K562 (cell line): ENCODE measurements around the gene CDK5R2. TPM values are rescaled to one million over a fixed set of nuclear protein-coding genes. Genes with fewer than 3 reads are reported as not detected.

Source experiments
- ATAC-seq: fragments of 200-7000 bp; cut with Tn5 transposase; 3 replicates; pipeline ENCODE4 v1.9.1; 2020; ENCODE audit warnings: moderate library complexity
- BruUV-seq: library from RNA; stranded (reverse); fragments of 400-500 nt; replicated peaks from 2 replicates; lab custom pipeline; 2021; lab: Mats Ljungman, UMichigan
- CTCF ChIA-PET: fragments of 300-600 bp; formaldehyde crosslinking; extraction: SDS; loops from one replicate; lab custom pipeline; 2021; ENCODE audit warnings: low intra/inter-chr PET ratio; lab: Yijun Ruan, JAX
- POLR2A ChIA-PET: fragments of 300-600, 350-650 bp; sonication (Branson Sonifier 250); formaldehyde crosslinking; extraction: SDS; loops from one replicate; lab custom pipeline; 2021; ENCODE audit warnings: antibody characterized with exemption, inconsistent platforms; lab: Yijun Ruan, JAX
- DNase-seq, 4 experiments: peaks; one replicate each; pipeline versions ENCODE4 v3.0.0 to v3.0.0-alpha.2; 2011 to 2018; ENCODE audit warnings: low spot score in 3 of 4, mixed read lengths in 3 of 4; ENCODE audit errors: extremely low read depth in 1 of 4
- FAIRE-seq: peaks from 2 replicates; lab custom pipeline; 2011; peaks lifted over from hg19 to GRCh38; lab: Jason Lieb, UNC
- H2AFZ ChIP-seq: 2 replicates; pipeline ENCODE4 v1.6.0; 2011; ENCODE audit warnings: low read depth, low read length, control low read depth, inconsistent platforms
- H3K27ac ChIP-seq: fragments of 200-600 bp; 3 replicates; pipeline ENCODE4 v1.8.0; 2011; ENCODE audit warnings: low read depth, mild to moderate bottlenecking, control low read depth, inconsistent platforms, low read length, moderate library complexity, mixed read lengths; ENCODE audit errors: extremely low read depth
- H3K27me3 ChIP-seq, 2 experiments: fragments of 300-600 bp in 1 of 2; 2 replicates in 1 of 2; 3 replicates in 1 of 2; pipeline versions ENCODE4 v1.6.0 to v1.8.0; 2011; ENCODE audit warnings: inconsistent platforms in 2 of 2, low read length in 2 of 2, mild to moderate bottlenecking in 1 of 2, mixed read lengths in 1 of 2, moderate library complexity in 1 of 2; ENCODE audit not compliant: control insufficient read depth in 2 of 2, insufficient read depth in 2 of 2
- H3K36me3 ChIP-seq: fragments of 300-600 bp; 3 replicates; pipeline ENCODE4 v1.8.0; 2011; ENCODE audit warnings: mild to moderate bottlenecking, low read length, inconsistent platforms; ENCODE audit not compliant: control insufficient read depth, insufficient read depth
- H3K4me1 ChIP-seq, 2 experiments: fragments of 200-600 bp in 1 of 2; replicated peaks in 1 of 2; 2 replicates in 1 of 2; 3 replicates in 1 of 2; pipeline versions ENCODE4 v1.5.1 to v1.8.0; 2011; ENCODE audit warnings: inconsistent platforms in 2 of 2, low read length in 2 of 2, mild to moderate bottlenecking in 1 of 2, mixed read lengths in 1 of 2, moderate library complexity in 1 of 2; ENCODE audit not compliant: control insufficient read depth in 2 of 2, insufficient read depth in 2 of 2
- H3K4me2 ChIP-seq: 2 replicates; pipeline ENCODE4 v1.6.1; 2011; ENCODE audit warnings: low read length, control low read depth, inconsistent platforms, mixed read lengths; ENCODE audit not compliant: insufficient read depth
- H3K4me3 ChIP-seq: fragments of 200-600 bp; sonication (generic), shearing (Covaris generic); 2 replicates; pipeline ENCODE4 v1.5.1; 2016; ENCODE audit warnings: control low read depth, inconsistent platforms
- H3K79me2 ChIP-seq: fragments of 200-600 bp; 3 replicates; pipeline ENCODE4 v1.8.0; 2011; ENCODE audit warnings: low read length, inconsistent platforms; ENCODE audit not compliant: control insufficient read depth, insufficient read depth
- H3K9ac ChIP-seq, 2 experiments: 2 replicates each; pipeline versions ENCODE4 v1.6.0 to v1.6.1; 2011; ENCODE audit warnings: low read depth in 2 of 2, low read length in 2 of 2, control low read depth in 1 of 2, inconsistent platforms in 1 of 2, mild to moderate bottlenecking in 1 of 2, mixed read lengths in 1 of 2; ENCODE audit not compliant: insufficient read depth in 1 of 2
- H3K9me1 ChIP-seq: one replicate; pipeline ENCODE4 v1.6.0; 2011; ENCODE audit warnings: inconsistent platforms, mild to moderate bottlenecking, low read length, moderate library complexity; ENCODE audit not compliant: control insufficient read depth, insufficient read depth
- H3K9me3 ChIP-seq: replicated peaks from 2 replicates; pipeline ENCODE4 v1.5.1; 2011; ENCODE audit warnings: low read depth, low read length, inconsistent platforms; ENCODE audit not compliant: control insufficient read depth, insufficient read depth
- H4K20me1 ChIP-seq: replicated peaks from 2 replicates; pipeline ENCODE4 v1.6.1; 2011; ENCODE audit warnings: low read length, inconsistent platforms, mixed read lengths; ENCODE audit not compliant: control insufficient read depth, insufficient read depth
- ADNP ChIP-seq: fragments of 200-800 bp; sonication (Bioruptor generic); IDR thresholded peaks from 2 replicates; pipeline ENCODE4 v1.6.1; 2016; ENCODE audit warnings: missing genetic modification characterization, missing compliant biosample characterization
- CHCHD3 ChIP-seq: fragments of 250-450 bp; sonication (Bioruptor Pico); IDR thresholded peaks from 2 replicates; pipeline ENCODE4 v2.1.2; 2022; ENCODE audit warnings: mild to moderate bottlenecking
- CHD4 ChIP-seq: fragments of 200-600 bp; sonication (generic); IDR thresholded peaks from 3 replicates; pipeline ENCODE4 v1.6.1; 2012; ENCODE audit warnings: low read depth, mild to moderate bottlenecking, mixed read lengths, low read length, inconsistent platforms; ENCODE audit not compliant: insufficient read depth, insufficient replicate concordance, poor library complexity, severe bottlenecking
- FOXK2 ChIP-seq, 2 experiments: fragments of 450-650 bp; IDR thresholded peaks in 1 of 2; conservative IDR thresholded peaks in 1 of 2; 2 replicates each; pipeline ENCODE4 v1.6.1; 2016; ENCODE audit warnings: low read depth in 2 of 2, mild to moderate bottlenecking in 1 of 2
- HNRNPLL ChIP-seq: fragments of 200-400 bp; formaldehyde crosslinking; IDR thresholded peaks from 2 replicates; pipeline ENCODE4 v1.6.1; 2017; ENCODE audit warnings: low read length, low read depth, mild to moderate bottlenecking; ENCODE audit not compliant: poor library complexity, severe bottlenecking
- JUND ChIP-seq, 2 experiments: IDR thresholded peaks; 2 replicates in 1 of 2; 3 replicates in 1 of 2; pipeline ENCODE4 v1.6.1; 2011; ENCODE audit warnings: borderline replicate concordance in 2 of 2, low read depth in 2 of 2, low read length in 2 of 2, improper control_type of control experiment in 1 of 2, missing biosample characterization in 1 of 2, missing genetic modification characterization in 1 of 2, missing genetic modification reagents in 1 of 2
- TAF7 ChIP-seq: fragments of 450-650 bp; IDR thresholded peaks from 2 replicates; pipeline ENCODE4 v1.6.1; 2016; ENCODE audit warnings: missing genetic modification characterization, missing compliant biosample characterization
- ZNF780A ChIP-seq: fragments of 250-450 bp; sonication (Bioruptor Pico); IDR thresholded peaks from 2 replicates; pipeline ENCODE4 v1.5.0; 2021; ENCODE audit warnings: mild to moderate bottlenecking
- ZSCAN32 ChIP-seq: fragments of 450-650 bp; formaldehyde crosslinking; IDR thresholded peaks from 2 replicates; pipeline ENCODE4 v1.4.0; 2020; ENCODE audit warnings: mild to moderate bottlenecking, moderate library complexity
- WGBS: fragments of 100-300 bp; shearing (Covaris generic); methylation state at CpG from one replicate; pipeline ENCODE4 v1.1.6; 2016; ENCODE audit warnings: low coverage, mixed read lengths; ENCODE audit not compliant: insufficient coverage; ENCODE audit errors: missing lambda C conversion rate; 5-methylcytosine and 5-hydroxymethylcytosine counted together
- in situ Hi-C: fragments of 300-500 bp; cut with MboI; formaldehyde crosslinking; loops from 4 replicates; pipeline ENCODE4 v1.15.0; 2018; ENCODE audit warnings: inconsistent platforms, mixed read lengths
- intact Hi-C: fragments of 100-400 bp; cut with micrococcal nuclease; formaldehyde crosslinking; loops from 2 replicates; pipeline ENCODE4 v1.14.2; 2022
- polyA plus RNA-seq, 8 experiments: library from polyadenylated mRNA; depleted of rRNA in 4 of 8; stranded (reverse) in 5 of 8; unstranded in 3 of 8; fragments of >200 nt; fragmentation: Nextera tagmentation in 2 of 8; fragmentation: Illumina TruSeq in 1 of 8; extraction: Ambion mirVana in 2 of 8; extraction: Trizol in 1 of 8; gene quantifications; 2 replicates each; pipeline versions ENCODE4 v1.2.1 to v1.2.3, GENCODE V29; 2011 to 2014; ENCODE audit warnings: inconsistent platforms in 1 of 8, missing spikeins in 1 of 8
- total RNA-seq, 7 experiments: library from RNA; depleted of rRNA in 6 of 7; stranded (reverse); fragments of >200 nt in 6 of 7; fragmentation: Illumina TruSeq in 2 of 7; extraction: Trizol in 2 of 7; gene quantifications; 2 replicates each; pipeline versions ENCODE4 v1.2.1 to v1.2.3, GENCODE V29; 2011 to 2021; ENCODE audit warnings: low replicate concordance in 1 of 7
- TF ChIP-seq, protein P1 (sequence below): fragments of 450-650 bp; IDR thresholded peaks from 2 replicates; pipeline ENCODE4 v1.6.1; 2018; ENCODE audit warnings: mild to moderate bottlenecking, low read depth; ENCODE audit not compliant: partially characterized antibody

The CDK5R2 gene
- total and polyA plus RNA-seq, 9 of the 15 experiments (the other 6 are each of a cell fraction or from before 2014, with no cell fraction given), result 0.09 TPM; not detected in 8

DNA sequence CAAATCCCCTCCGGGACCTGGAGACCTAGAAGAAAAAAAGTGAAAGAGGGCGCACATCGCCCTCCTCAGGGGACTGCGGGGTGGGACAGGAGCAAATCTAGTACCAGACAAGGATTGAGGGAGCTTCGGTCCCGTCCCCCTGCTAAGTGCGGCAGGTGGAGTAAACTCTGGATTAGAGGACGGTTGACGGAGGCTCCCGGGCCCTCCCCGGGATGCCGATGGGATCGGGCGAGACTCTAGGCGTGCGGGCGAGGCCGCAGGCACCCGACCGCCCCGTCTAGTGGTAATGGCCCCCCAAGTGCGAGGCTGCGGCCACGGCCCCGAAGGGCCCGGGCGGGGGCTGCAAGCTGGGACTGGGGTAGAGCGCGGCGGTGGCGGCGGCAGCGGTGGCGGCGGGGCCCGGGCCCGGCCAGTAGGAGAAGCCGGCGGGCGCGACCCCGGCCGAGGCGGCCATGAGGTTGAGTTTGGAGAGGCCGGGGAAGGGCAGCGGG lies 22.0 kb downstream of the CDK5R2 start:
- Histone ChIP-seq H2AFZ (no peak overlapping the region), H3K27ac (no peak overlapping the region), H3K27me3 (peaks cover 0 to 20% of the 10 kb centered on the region in 2 experiments; a peak in 2 of 5 replicates), H3K9me3 (no peaks in the 10 kb centered on the region), H3K4me1 (peaks cover 3 to 23% of the 10 kb centered on the region in 2 experiments; a peak in 3 of 5 replicates), H3K9ac (no peak overlapping the region), H3K9me1 (no peaks in the 10 kb centered on the region), H3K79me2 (no peaks in the 10 kb centered on the region), H3K36me3 (no peaks in the 10 kb centered on the region), H3K4me3 (no peak overlapping the region), H4K20me1 (no peaks in the 10 kb centered on the region), H3K4me2 (no peak overlapping the region)
- POLR2A ChIA-PET, result no interaction called here
- in situ Hi-C loops, result no loop called here
- CTCF ChIA-PET, result no interaction called here
- FAIRE-seq (no peak), DNase-seq (no peak), ATAC-seq (no peak)
- 70% methylated on average over 9 of the region's 46 CpGs for WGBS
- no peak for TF ChIP-seq CHD4
- no peak for TF ChIP-seq FOXK2 (conservative IDR thresholded peaks at IDR 0.05 in 1 of 2, IDR thresholded peaks at IDR 0.05 in 1 of 2; ENCODE audit: low read depth in 2 of 2)
- no peak for TF ChIP-seq CHCHD3
- TF ChIP-seq ZSCAN32, result no peak
- no peak for TF ChIP-seq HNRNPLL
- no peak for TF ChIP-seq JUND (IDR thresholded peaks at IDR 0.05; ENCODE audit: borderline replicate concordance, low read depth, low read length)
- no peak for TF ChIP-seq JUND (tag; IDR thresholded peaks at IDR 0.05; ENCODE audit: borderline replicate concordance, low read depth, low read length)
- no peak for TF ChIP-seq ADNP
- no peak for TF ChIP-seq ZNF780A (CRISPR knock-in tag)
- TF ChIP-seq, protein P1, sequence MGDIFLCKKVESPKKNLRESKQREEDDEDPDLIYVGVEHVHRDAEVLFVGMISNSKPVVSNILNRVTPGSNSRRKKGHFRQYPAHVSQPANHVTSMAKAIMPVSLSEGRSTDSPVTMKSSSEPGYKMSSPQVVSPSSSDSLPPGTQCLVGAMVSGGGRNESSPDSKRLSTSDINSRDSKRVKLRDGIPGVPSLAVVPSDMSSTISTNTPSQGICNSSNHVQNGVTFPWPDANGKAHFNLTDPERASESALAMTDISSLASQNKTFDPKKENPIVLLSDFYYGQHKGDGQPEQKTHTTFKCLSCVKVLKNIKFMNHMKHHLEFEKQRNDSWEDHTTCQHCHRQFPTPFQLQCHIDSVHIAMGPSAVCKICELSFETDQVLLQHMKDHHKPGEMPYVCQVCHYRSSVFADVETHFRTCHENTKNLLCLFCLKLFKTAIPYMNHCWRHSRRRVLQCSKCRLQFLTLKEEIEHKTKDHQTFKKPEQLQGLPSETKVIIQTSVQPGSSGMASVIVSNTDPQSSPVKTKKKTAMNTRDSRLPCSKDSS, result no peak
- TF ChIP-seq TAF7 (tag), result no peak
- no TSS peak for BruUV-seq
- intact Hi-C loops, result no loop called here
